Ramos (cell line): Measurements from ENCODE around the gene LHX5.
"Not testable (repeated sequence)": the region's sequence is repeated elsewhere in the genome, so short reads cannot be mapped to it uniquely, and the experiment has no call there.

Experiments used
- in situ Hi-C: fragments of 300-500 bp; cut with MboI; formaldehyde crosslinking; loops from one replicate; pipeline ENCODE4 v1.14.3; 2022; ENCODE audit warnings: low sequenced_read_pairs; ENCODE audit not compliant: unreplicated experiment

The LHX5 gene

GRCh38 chr12:113471619-113472171 is at the start of gene LHX5:
TSS of gene LHX5 (minus strand) at chr12:113471871. CDS start at chr12:113471498, 373 bp downstream.
- in situ Hi-C loops = loop anchor here (10.0 kb wide), 1 partner anchor 443 kb away; no protein-coding TSS in a partner anchor

DNA sequence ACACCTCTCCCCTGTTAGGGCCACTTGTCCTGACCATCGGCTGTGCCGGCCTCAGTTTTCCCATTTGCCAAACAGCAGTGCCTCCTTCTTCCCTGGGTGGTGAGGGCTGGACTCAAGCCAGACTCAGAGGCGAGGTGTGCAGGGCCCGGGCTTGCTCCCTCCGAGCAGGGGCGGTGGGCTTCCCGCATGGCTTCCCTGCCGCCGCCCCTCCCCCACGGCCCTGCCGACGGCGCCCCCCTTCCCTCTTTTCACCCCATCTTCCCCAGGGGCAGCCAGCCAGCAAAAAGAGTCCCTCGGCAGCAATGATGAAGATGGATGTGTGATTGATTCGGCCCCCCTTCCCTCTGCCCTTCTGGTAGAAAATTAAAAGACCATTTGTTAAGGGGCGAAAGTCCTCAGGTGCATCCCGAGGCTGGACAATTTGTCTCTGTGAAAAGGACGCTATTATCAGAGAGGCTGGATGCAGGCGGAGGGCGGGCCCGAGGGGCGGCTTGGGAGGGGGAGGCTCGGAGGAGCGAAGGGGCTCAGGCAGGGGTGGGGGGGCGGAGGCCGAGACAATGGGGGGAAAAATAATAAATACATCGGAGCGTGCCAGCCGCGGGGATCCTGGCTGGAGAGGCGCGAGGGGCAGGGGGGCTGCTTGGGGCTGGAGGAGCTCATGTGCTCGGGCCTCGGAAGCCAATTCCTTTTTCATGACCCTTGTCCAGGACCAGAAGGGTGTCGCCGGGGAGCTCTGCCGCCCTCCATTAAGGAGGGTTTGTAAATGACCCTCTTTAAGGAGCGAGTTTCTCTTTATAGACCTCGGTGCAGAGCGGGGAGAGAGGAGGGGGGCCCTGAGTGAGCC is 48.0 kb upstream of the LHX5 start:
- in situ Hi-C loops = no loop called here

GRCh38 chr12:113515082-113515856 is 43.6 kb upstream of the LHX5 start:
- in situ Hi-C loops = no loop called here

GRCh38 chr12:113514602-113515001 is 42.9 kb upstream of the LHX5 start:
- in situ Hi-C loops = no loop called here

DNA sequence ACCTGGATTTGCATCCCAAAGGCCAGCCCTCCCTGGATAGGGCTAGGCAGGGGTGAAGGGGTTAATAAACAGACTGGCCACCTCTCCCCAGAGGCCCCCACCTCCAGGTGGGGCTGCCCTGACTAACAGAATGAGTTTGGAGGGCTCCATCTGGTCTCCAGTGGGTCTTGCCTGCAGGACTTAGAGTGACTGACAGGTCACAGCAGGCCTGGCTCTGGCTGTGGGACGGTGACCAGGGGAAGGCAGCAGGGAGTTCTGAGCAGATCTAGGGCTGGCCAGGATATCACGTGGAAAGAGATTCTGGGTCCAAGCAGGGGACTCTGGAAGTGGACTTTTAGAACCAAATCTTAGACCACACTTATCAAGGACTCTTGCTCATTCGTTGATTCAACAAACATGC is 40.9 kb upstream of the LHX5 start:
- in situ Hi-C loops = no loop called here

GRCh38 chr12:113506867-113507266 is 35.2 kb upstream of the LHX5 start:
- in situ Hi-C loops = no loop called here

GRCh38 chr12:113505941-113506340 is 34.3 kb upstream of the LHX5 start:
- in situ Hi-C loops = no loop called here

DNA sequence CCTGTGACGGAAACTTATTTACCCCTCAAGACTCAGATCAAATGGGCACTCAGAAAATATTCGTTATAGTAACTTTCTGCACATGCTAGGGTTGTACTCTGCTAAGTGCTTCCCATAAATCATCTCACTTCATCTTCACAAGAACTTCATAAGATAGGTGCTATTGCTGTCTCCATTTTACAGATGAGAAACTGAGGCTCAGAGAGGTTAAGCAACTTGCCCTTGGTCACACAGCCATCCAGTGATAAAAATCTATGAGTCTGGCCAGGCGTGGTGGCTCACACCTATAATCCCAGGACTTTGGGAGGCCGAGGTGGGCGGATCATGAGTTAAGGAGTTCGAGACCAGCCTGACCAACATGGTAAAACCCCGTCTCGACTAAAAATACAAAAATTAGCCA is 33.2 kb upstream of the LHX5 start:
- in situ Hi-C loops = no loop called here

DNA sequence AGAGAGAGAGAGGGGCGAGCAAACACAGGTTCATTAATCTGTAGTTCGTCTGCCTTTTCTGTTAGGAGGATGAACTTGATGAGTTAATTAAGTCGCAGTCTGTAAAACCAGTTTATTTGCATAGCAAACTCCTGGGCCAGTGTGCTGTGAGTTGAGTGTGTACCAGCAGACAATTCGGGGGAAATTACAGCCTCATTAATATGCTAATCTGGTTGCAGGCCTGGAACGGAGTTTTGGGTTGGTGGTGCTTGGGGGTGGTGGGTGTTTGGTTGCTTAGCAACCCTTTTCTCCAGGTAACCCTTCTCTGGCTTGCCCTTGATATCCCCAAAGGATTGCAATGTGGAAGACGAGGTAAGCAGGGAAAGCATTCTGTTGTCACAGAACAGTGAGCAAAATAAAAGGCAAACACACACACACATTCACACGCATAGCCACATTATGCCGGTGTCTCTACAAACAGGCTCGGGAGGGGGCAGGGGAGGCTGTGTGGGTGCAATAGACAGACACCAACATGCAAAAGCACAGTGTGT is 29.2 kb upstream of the LHX5 start:
- in situ Hi-C loops = no loop called here

DNA sequence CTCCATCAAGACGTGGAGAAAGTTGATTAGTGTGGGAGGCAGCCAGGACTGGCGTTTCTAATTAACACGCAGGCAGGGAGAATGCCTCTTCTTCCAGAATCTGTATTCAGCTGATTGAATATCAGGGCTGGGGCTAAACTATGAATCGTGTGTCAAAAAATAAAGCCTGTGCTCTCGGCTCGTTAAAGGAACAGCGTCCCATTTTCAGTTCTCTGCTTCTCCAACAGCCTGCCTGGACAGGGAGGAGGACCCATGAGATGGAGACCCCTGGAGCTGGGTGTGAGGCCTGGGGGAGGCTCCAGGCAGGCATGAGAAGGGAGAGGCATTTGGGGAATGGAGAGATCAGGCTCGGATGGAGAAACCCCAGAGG is 28.6 kb upstream of the LHX5 start:
- in situ Hi-C loops = no loop called here

DNA sequence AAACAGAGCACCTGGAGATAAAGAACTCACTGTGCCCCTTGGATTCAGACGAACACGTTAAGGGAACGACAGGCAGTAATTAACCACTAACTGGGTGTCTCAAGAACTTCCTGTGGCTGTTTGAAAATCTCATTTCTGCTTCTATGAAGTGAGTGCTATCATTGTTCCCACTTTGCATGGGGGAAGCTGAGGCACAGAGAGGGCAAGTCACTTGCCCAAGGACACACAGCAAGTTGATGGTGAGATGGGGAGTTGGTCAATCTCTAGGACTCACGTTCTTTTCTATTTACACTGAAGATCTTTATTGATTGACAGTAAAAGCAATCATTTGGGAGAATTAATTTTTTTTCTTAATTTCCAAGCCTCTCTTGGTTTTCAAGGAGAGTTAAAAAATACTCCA is 26.8 kb upstream of the LHX5 start:
- in situ Hi-C loops = no loop called here

- in situ Hi-C loops = no loop called here
These were observed 26.0 kb upstream of the LHX5 start for GRCh38 chr12:113497693-113498092.

DNA sequence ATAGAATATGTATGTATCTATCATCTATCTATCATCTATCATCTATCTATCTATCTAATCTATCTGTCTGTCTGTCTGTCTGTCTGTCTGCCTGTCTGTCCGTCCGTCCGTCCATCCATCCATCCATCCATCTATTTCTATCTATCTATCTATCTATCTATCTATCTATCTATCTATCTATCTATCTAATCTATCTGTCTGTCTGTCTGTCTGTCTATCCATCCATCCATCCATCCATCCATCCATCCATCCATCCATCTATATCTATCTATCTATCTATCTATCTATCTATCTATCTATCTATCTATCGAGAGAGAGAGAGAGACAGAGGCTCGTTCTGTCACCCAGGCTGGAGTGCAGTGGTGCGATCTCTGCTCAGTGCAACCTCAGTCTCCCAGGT is 24.3 kb upstream of the LHX5 start:
- in situ Hi-C loops = not testable (repeated sequence)

DNA sequence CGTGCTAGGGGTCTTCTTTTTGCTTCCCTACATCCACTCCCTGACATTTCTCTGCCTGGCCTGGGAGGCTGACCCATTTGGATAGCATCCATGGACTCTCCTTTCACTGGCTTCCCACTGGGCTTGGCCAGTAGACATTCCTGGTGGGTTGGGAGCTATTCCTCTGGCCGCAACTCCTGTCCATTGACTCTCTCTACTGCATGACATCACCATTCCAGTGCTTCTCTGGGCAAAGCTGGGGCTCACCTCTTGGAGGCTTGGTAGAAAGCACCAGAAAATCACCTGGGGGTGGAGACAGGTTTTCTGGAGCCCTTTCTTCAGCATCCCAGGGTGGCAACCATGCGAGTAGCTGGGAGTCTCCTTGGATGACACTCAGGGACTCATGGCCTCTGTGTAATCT is 16.7 kb upstream of the LHX5 start:
- in situ Hi-C loops = no loop called here

- in situ Hi-C loops = no loop called here
These were observed 15.1 kb upstream of the LHX5 start for GRCh38 chr12:113486722-113487121.

DNA sequence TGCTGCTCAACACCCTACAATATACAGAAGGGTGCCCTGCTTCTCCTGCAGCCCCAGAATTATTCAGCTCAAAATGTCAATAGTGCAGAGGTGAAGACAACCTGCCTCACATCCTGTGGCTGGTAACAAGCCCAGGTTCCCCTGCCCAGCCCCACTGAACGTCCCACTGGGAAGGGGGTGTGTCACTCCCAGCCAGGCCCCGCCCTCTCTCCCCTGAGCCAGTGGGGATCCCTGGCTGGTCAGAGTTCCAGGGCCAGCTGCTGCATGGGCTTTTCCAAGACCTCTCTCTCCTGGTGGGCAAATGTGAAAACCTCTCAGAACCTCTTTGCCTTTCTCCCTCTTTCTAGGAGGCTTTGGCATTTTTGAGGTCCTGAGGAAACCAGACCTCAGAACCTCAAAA is 13.7 kb upstream of the LHX5 start:
- in situ Hi-C loops = no loop called here

GRCh38 chr12:113482334-113482733 is 10.7 kb upstream of the LHX5 start:
- in situ Hi-C loops = no loop called here

DNA sequence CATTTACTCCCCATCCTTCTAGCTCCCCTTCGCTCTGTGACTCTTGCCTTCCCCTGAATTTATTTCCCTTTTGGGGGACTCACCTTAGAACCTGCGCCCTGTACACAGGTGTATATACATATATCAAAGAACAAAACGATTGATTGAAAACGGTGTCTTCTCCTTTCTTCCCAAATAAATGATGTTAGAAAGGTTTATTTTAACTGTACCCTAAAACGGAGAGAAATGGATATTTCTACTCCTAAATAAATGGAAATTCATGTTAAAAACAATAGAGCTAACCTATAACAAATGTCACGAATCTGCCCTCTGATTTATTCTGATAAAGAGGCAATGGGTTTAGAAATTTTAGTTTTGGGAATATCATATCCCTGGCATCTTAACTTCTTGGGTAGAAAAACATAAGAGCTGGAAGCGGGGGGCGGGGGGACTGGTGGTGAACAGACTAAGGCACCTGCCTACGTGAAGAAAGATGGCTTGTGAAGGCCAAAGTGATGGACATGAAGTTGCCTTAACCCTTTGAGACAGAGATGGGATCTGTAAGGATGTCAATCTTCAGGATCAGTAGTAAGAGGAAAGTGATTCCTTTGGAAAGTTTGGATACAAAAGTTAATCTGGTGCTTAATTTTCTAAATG is 8.8 kb upstream of the LHX5 start:
- in situ Hi-C loops = no loop called here

GRCh38 chr12:113479590-113480335 is 8.1 kb upstream of the LHX5 start:
- in situ Hi-C loops = loop anchor here (10.0 kb wide), 1 partner anchor 435 kb away; no protein-coding TSS in a partner anchor

DNA sequence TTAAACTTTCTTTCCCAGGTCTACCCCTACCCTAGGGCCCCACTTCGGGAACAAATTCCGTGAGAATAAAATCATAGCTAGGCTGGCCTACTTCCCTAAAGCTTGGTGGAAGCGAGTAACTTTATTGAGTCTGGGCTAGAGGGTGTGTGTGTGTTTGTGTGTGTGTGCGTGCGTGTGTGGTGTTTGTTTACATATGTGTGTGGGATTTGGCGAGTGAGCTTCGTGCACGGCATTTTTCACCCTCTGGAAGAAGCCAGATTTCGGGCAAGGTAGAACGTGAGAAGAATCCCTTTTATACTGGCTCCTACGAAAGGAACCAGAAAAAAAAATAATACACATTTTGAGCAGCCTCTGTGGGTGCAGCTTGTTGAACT is 7.5 kb upstream of the LHX5 start:
- in situ Hi-C loops = loop anchor here (10.0 kb wide), 1 partner anchor 436 kb away; no protein-coding TSS in a partner anchor
